H1 (cell line): ENCODE results near the gene CCT3. TPM values are rescaled to one million over a fixed set of nuclear protein-coding genes. Genes with fewer than 3 reads are reported as not detected.
A peak's percentile ranks its signal among the peaks of the same experiment; 100 is the strongest.

Experiments
- CTCF ChIA-PET: fragments of 300-600 bp; sonication (Branson Sonifier 250); formaldehyde crosslinking; loops from one replicate; lab custom pipeline; 2021; ENCODE audit not compliant: partially characterized antibody; lab: Charles Lee
- POLR2A ChIA-PET: fragments of 300-600 bp; sonication (Branson Sonifier 250); formaldehyde crosslinking; loops from one replicate; lab custom pipeline; 2021; ENCODE audit warnings: inconsistent platforms; ENCODE audit not compliant: partially characterized antibody; lab: Charles Lee
- DNase-seq, 2 experiments: peaks; one replicate each; pipeline versions ENCODE4 v3.0.0 to v3.0.0-alpha.2; 2010 to 2022; ENCODE audit warnings: low spot score in 2 of 2, low read depth in 1 of 2, mixed read lengths in 1 of 2
- FAIRE-seq: peaks from 2 replicates; lab custom pipeline; 2011; peaks lifted over from hg19 to GRCh38; lab: Jason Lieb, UNC
- H2AFZ ChIP-seq: 2 replicates; pipeline ENCODE4 v1.8.1; 2012; ENCODE audit warnings: low read length, inconsistent platforms
- H2AK5ac ChIP-seq: 2 replicates; pipeline ENCODE4 v1.6.1; 2013; ENCODE audit warnings: low read depth, low read length
- H2BK120ac ChIP-seq: replicated peaks from 2 replicates; pipeline ENCODE3; 2013; ENCODE audit warnings: low read depth, low read length, inconsistent platforms
- H2BK12ac ChIP-seq: 2 replicates; pipeline ENCODE4 v1.6.1; 2013; ENCODE audit warnings: low read depth, low read length
- H2BK15ac ChIP-seq: 2 replicates; pipeline ENCODE4 v1.6.1; 2013; ENCODE audit warnings: low read length
- H2BK20ac ChIP-seq: 2 replicates; pipeline ENCODE4 v1.6.1; 2013; ENCODE audit warnings: low read length
- H2BK5ac ChIP-seq: 2 replicates; pipeline ENCODE4 v1.6.1; 2013; ENCODE audit warnings: low read depth, low read length
- H3K14ac ChIP-seq: 2 replicates; pipeline ENCODE4 v1.6.1; 2013; ENCODE audit warnings: inconsistent platforms; ENCODE audit not compliant: insufficient read length
- H3K18ac ChIP-seq: 2 replicates; pipeline ENCODE4 v1.6.1; 2013; ENCODE audit warnings: low read length; ENCODE audit errors: extremely low read depth
- H3K23ac ChIP-seq: 2 replicates; pipeline ENCODE4 v1.6.1; 2013; ENCODE audit warnings: inconsistent platforms; ENCODE audit not compliant: insufficient read length
- H3K23me2 ChIP-seq: 2 replicates; pipeline ENCODE4 v1.6.1; 2013; ENCODE audit warnings: low read depth, low read length
- H3K27ac ChIP-seq: 2 replicates; pipeline ENCODE4 v1.6.1; 2011; ENCODE audit warnings: low read depth, low read length, inconsistent platforms
- H3K27me3 ChIP-seq, 4 experiments: replicated peaks in 1 of 4; 1 replicate in 1 of 4; 2 replicates in 3 of 4; pipeline versions ENCODE4 v1.6.1 to v1.8.1; 2011 to 2013; ENCODE audit warnings: low read length in 3 of 4, mild to moderate bottlenecking in 3 of 4, inconsistent platforms in 2 of 4, mixed read lengths in 2 of 4, moderate library complexity in 1 of 4; ENCODE audit not compliant: control insufficient read depth in 3 of 4, insufficient read depth in 3 of 4; ENCODE audit errors: extremely low read depth in 1 of 4
- H3K36me3 ChIP-seq, 4 experiments: 2 replicates each; pipeline versions ENCODE4 v1.6.1 to v1.8.1; 2011 to 2013; ENCODE audit warnings: mild to moderate bottlenecking in 4 of 4, low read length in 3 of 4, moderate library complexity in 2 of 4, control low read depth in 1 of 4, inconsistent platforms in 1 of 4; ENCODE audit not compliant: insufficient read depth in 4 of 4, control insufficient read depth in 2 of 4
- H3K4ac ChIP-seq: replicated peaks from 2 replicates; pipeline ENCODE3; 2013; ENCODE audit warnings: low read length, low read depth, mixed read lengths, inconsistent platforms; ENCODE audit not compliant: insufficient read length
- H3K4me1 ChIP-seq, 4 experiments: replicated peaks in 1 of 4; 1 replicate in 1 of 4; 2 replicates in 3 of 4; pipeline versions ENCODE4 v1.6.1 to v1.8.1; 2011 to 2013; ENCODE audit warnings: low read length in 3 of 4, inconsistent platforms in 2 of 4, mixed read lengths in 1 of 4; ENCODE audit not compliant: insufficient read depth in 4 of 4, control insufficient read depth in 3 of 4
- H3K4me2 ChIP-seq, 2 experiments: 2 replicates each; pipeline versions ENCODE4 v1.6.1 to v1.8.1; 2011 to 2013; ENCODE audit warnings: low read depth in 2 of 2, low read length in 2 of 2, control low read depth in 1 of 2, inconsistent platforms in 1 of 2, mild to moderate bottlenecking in 1 of 2; ENCODE audit not compliant: insufficient read depth in 1 of 2
- H3K4me3 ChIP-seq, 4 experiments: fragments of 200-600, 300-600 bp in 1 of 4; sonication (generic), shearing (Covaris generic), sonication (Bioruptor Twin) in 1 of 4; 2 replicates each; pipeline versions ENCODE4 v1.5.1 to v1.8.1; 2011 to 2016; ENCODE audit warnings: low read length in 4 of 4, low read depth in 3 of 4, control low read depth in 2 of 4, inconsistent platforms in 2 of 4, mild to moderate bottlenecking in 2 of 4, mixed read lengths in 1 of 4, moderate library complexity in 1 of 4; ENCODE audit not compliant: insufficient read depth in 2 of 4; ENCODE audit errors: extremely low read depth in 1 of 4
- H3K56ac ChIP-seq: replicated peaks from 2 replicates; pipeline ENCODE3; 2013; ENCODE audit warnings: low read depth, mild to moderate bottlenecking, mixed read lengths, low read length, inconsistent platforms; ENCODE audit not compliant: insufficient read length
- H3K79me1 ChIP-seq: 2 replicates; pipeline ENCODE4 v1.6.1; 2013; ENCODE audit warnings: low read depth, low read length, control low read depth
- H3K79me2 ChIP-seq, 2 experiments: 2 replicates each; pipeline versions ENCODE4 v1.6.1 to v1.8.1; 2012 to 2013; ENCODE audit warnings: low read length in 2 of 2, mild to moderate bottlenecking in 2 of 2, inconsistent platforms in 1 of 2; ENCODE audit not compliant: insufficient read depth in 2 of 2, control insufficient read depth in 1 of 2
- H3K9ac ChIP-seq, 4 experiments: replicated peaks in 1 of 4; 1 replicate in 1 of 4; 2 replicates in 3 of 4; pipeline versions ENCODE4 v1.6.1 to v1.8.1; 2011 to 2013; ENCODE audit warnings: low read depth in 3 of 4, low read length in 3 of 4, control low read depth in 2 of 4, mild to moderate bottlenecking in 2 of 4, moderate library complexity in 2 of 4, inconsistent platforms in 1 of 4; ENCODE audit errors: extremely low read depth in 1 of 4
- H3K9me3 ChIP-seq, 2 experiments: 2 replicates each; pipeline versions ENCODE4 v1.6.1 to v1.8.1; 2012 to 2013; ENCODE audit warnings: mild to moderate bottlenecking in 2 of 2, moderate library complexity in 2 of 2, control low read depth in 1 of 2, inconsistent platforms in 1 of 2, low read depth in 1 of 2, low read length in 1 of 2, mixed read lengths in 1 of 2; ENCODE audit not compliant: insufficient read depth in 2 of 2
- H4K20me1 ChIP-seq, 2 experiments: replicated peaks in 1 of 2; 2 replicates each; pipeline versions ENCODE3 to v1.8.1; 2011 to 2013; ENCODE audit warnings: inconsistent platforms in 2 of 2, low read length in 2 of 2, mild to moderate bottlenecking in 1 of 2; ENCODE audit not compliant: insufficient read depth in 2 of 2, control insufficient read depth in 1 of 2
- H4K5ac ChIP-seq: 2 replicates; pipeline ENCODE4 v1.6.1; 2013; ENCODE audit warnings: low read length, low read depth, mixed read lengths, inconsistent platforms; ENCODE audit not compliant: insufficient read length
- H4K8ac ChIP-seq: 2 replicates; pipeline ENCODE4 v1.8.0; 2013; ENCODE audit warnings: mild to moderate bottlenecking, moderate library complexity, low read length, inconsistent platforms; ENCODE audit not compliant: insufficient read depth; ENCODE audit errors: extremely low read depth
- H4K91ac ChIP-seq: replicated peaks from 2 replicates; pipeline ENCODE3; 2013; ENCODE audit warnings: low read length, mixed read lengths, inconsistent platforms; ENCODE audit not compliant: insufficient read length
- GABPA ChIP-seq: IDR thresholded peaks from 2 replicates; pipeline ENCODE4 v1.6.1; 2011; ENCODE audit warnings: mild to moderate bottlenecking, low read length, moderate library complexity, borderline replicate concordance; ENCODE audit not compliant: insufficient read depth
- SP4 ChIP-seq: IDR thresholded peaks from 2 replicates; pipeline ENCODE4 v1.6.1; 2012; ENCODE audit warnings: low read length, inconsistent platforms
- WGBS, 2 experiments: shearing (Covaris generic) in 1 of 2; methylation state at CpG; one replicate each; pipeline versions ENCODE4 v1.1.6 to v1.1.7; 2013 to 2015; ENCODE audit warnings: low lambda C conversion rate in 2 of 2, mixed read lengths in 2 of 2, inconsistent platforms in 1 of 2, low coverage in 1 of 2, missing lambda C conversion rate in 1 of 2; ENCODE audit not compliant: insufficient replicate concordance in 2 of 2, insufficient coverage in 1 of 2, insufficient read length in 1 of 2; ENCODE audit errors: extremely low coverage in 1 of 2, missing lambda C conversion rate in 1 of 2; 5-methylcytosine and 5-hydroxymethylcytosine counted together
- polyA plus RNA-seq, 7 experiments: library from polyadenylated mRNA; depleted of rRNA in 3 of 7; stranded (reverse) in 5 of 7; unstranded in 2 of 7; fragments of >200 nt in 5 of 7; fragments of 200-250 nt in 2 of 7; gene quantifications; 1 replicate in 5 of 7; 2 replicates in 1 of 7; 4 replicates in 1 of 7; pipeline versions ENCODE4 v1.2.1 to v1.2.3, GENCODE V29; 2011 to 2013; ENCODE audit warnings: missing spikeins in 2 of 7, mixed read lengths in 2 of 7
- total RNA-seq: library from RNA; stranded (reverse); fragmentation: NEBNext Ultra II Directional; extraction: Animal tissue kit (Norgen Biotek cat#: 25700); gene quantifications from 2 replicates; pipeline ENCODE4 v1.2.1, GENCODE V29; 2021

The CCT3 gene
- total and polyA plus RNA-seq, 2 of the 8 experiments (the other 6 are each of a cell fraction or from before 2014, with no cell fraction given), result 431 to 480 TPM

DNA sequence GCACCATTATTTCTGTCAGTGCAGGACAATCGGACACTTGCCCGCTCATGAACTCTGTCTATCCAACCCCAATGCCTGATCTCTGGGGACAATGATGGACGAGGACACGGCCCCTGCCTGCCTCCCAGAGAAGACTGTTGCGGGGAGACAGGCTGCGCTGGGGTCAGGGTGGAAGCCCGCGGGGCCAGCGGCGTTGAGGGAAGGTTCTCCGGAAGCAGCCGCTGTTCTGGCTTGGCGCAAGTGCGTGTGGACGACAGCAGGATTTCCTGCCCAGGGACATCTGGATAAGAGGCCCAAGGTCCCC is 49.7 kb upstream of the CCT3 start:
- H3K79me1 ChIP-seq, result no peaks in the 10 kb centered on the region
- no peak overlapping the region for H3K4ac ChIP-seq
- no peak overlapping the region for H3K27ac ChIP-seq
- H2AFZ ChIP-seq, result no peak overlapping the region
- H3K18ac ChIP-seq, result peak overlapping the region; percentile 32
- H3K27me3 ChIP-seq, result peaks cover 14 to 64% (median 55%) of the 10 kb centered on the region in 4 experiments
- no peaks in the 10 kb centered on the region for H3K36me3 ChIP-seq
- no peak overlapping the region for H3K14ac ChIP-seq
- H3K4me2 ChIP-seq, result peak overlapping the region; percentile 57 to 85
- WGBS, 2 experiments, result 35% methylated on average over 15 of the region's 15 CpGs; no CpG with 5 or more reads in 1 of the 2 experiments
- DNase-seq (peak in 1 of 2 experiments; percentile 64), FAIRE-seq (no peak)
- no peak overlapping the region for H2AK5ac ChIP-seq
- H2BK15ac ChIP-seq, result peak overlapping the region; percentile 74; the same call in 1 of the 2 replicates
- H3K79me2 ChIP-seq, result no peaks in the 10 kb centered on the region
- no peak overlapping the region for H3K23ac ChIP-seq
- H3K9me3 ChIP-seq, result no peaks in the 10 kb centered on the region
- CTCF ChIA-PET, result interaction anchor here (3.4 to 26.1 kb wide), 10 partner anchors 10 to 63 kb away, joined by 18 to 574 read pairs (median 164); partner anchors contain the start of gene RHBG
- no peak overlapping the region for H2BK5ac ChIP-seq
- H4K5ac ChIP-seq, result no peak overlapping the region
- no peak overlapping the region for H2BK20ac ChIP-seq
- H3K56ac ChIP-seq, result peak overlapping the region; percentile 27
- no peak overlapping the region for H4K91ac ChIP-seq
- H3K4me3 ChIP-seq, result peak overlapping the region; percentile 23 to 59 (median 32)
- POLR2A ChIA-PET, result interaction anchor here (1.5 to 7.3 kb wide), 4 partner anchors 32 to 55 kb away, joined by 5 to 26 read pairs (median 16); no protein-coding TSS in a partner anchor
- H3K9ac ChIP-seq, result no peak overlapping the region
- peaks cover 4% of the 10 kb centered on the region; the same call in 1 of the 2 replicates for H3K23me2 ChIP-seq
- no peak overlapping the region for H2BK120ac ChIP-seq
- H4K8ac ChIP-seq, result no peak overlapping the region
- no peak for TF ChIP-seq SP4
- TF ChIP-seq GABPA, result peak; percentile 42; the same call in 1 of the 2 replicates
- peaks cover 4 to 40% (median 29%) of the 10 kb centered on the region in 4 experiments for H3K4me1 ChIP-seq
- H2BK12ac ChIP-seq, result peak overlapping the region; percentile 87; the same call in 1 of the 2 replicates
- no peaks in the 10 kb centered on the region for H4K20me1 ChIP-seq
